Measurements from ENCODE around the gene SIX1.

Gene SIX1

DNA sequence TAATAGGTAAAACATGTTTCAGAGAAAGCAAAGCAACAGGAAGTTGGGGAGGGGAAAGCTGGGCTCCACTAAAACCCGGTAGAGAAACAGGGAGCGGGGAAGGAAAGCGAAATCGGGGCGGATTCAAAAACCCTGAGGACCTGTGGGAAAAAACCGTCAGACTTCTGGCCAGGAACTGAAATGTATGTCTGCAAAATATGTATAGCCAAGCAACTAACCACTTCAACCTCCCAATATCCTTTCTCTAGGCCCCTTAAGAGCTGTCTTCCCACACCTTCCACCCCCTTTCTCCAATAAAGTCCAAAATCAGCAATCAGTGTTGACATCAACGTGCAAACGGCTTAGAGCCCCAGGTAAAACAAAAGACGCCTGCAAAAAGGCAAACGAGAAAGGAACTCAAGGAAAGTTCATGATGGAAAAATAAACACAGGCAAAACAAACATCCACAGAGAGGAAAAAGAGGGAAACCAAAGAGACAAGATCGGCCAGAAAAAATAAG, 32.8 kb downstream of the SIX1 start:
- H3K4me3 Mint-ChIP-seq, result no peak overlapping the region
- no peak overlapping the region for H3K27ac Mint-ChIP-seq
- ATAC-seq, result no peak
- H3K36me3 Mint-ChIP-seq (ENCODE audit: low read depth), result no peaks in the 10 kb centered on the region
- H3K4me1 Mint-ChIP-seq, result no peaks in the 10 kb centered on the region
- no peak for DNase-seq
- H3K9me3 Mint-ChIP-seq, result no peaks in the 10 kb centered on the region
- peaks cover 17% of the 10 kb centered on the region for H3K27me3 Mint-ChIP-seq

DNA sequence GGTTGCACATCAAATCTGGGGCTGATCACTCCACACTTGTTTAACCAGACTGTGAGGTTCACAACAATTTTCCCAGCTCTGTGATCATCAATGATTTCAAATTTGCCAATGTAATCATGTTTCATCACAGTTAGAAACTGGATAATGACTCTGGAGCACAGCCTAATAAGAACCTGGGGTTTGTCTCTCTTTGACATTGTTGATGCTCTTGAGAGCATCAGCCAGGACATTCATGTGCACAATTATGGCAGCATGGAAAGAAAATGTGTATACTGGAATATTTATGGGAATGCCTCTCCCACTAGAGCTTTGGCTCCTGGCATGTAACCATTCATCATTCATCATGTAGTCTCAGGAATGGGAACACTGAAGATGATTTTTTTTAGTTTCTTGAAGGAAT, 47.0 kb downstream of the SIX1 start:
- Mint-ChIP-seq H3K36me3 (ENCODE audit: low read depth) (no peaks in the 10 kb centered on the region), H3K4me3 (no peak overlapping the region), H3K9me3 (peaks cover 4% of the 10 kb centered on the region), H3K27ac (no peak overlapping the region), H3K4me1 (no peaks in the 10 kb centered on the region), H3K27me3 (peaks cover 14% of the 10 kb centered on the region)
- DNase-seq (no peak), ATAC-seq (no peak)

DNA sequence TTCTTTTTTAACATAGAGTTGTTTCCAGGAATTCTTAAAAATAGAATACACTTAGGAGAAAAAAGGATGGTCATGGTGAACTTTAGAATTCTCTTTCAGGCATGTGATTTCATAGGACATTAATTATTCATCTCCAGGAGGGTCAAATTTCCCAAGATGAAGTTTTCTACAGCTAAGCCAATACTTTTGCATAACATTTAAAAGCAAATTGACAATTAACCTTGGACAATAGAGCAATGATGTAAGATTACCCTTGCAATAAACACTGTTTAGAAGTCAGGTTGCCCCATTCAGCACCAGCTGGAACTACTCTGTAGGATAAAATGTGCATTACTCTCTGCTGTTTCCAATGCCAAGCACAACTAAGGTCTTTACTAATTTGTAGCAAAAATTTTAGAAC, 49.5 kb downstream of the SIX1 start:
- Mint-ChIP-seq H3K27me3 (peaks cover 18% of the 10 kb centered on the region), H3K27ac (no peak overlapping the region), H3K4me1 (no peaks in the 10 kb centered on the region), H3K36me3 (ENCODE audit: low read depth) (no peaks in the 10 kb centered on the region), H3K9me3 (no peaks in the 10 kb centered on the region), H3K4me3 (no peak overlapping the region)
- ATAC-seq (no peak), DNase-seq (no peak)

DNA sequence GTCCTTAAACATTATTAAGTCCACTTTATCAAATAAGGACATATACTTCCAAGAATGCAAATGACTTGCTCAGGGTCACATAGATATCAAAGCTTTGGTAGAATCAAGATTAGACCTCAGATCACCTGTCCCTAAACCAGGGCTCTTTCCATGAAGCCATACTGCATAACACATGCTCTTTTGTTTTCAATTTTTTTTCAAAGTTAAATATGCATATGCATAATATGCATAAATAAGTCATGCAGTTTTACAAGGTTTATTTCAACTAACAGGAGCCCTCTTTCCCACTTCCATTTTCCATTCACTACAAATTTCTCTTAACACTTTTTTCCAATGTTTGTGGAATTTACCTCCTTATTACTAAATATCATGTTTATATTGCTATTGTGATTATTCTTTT, 53.1 kb downstream of the SIX1 start:
- Mint-ChIP-seq H3K4me1 (no peaks in the 10 kb centered on the region), H3K27me3 (peaks cover 15% of the 10 kb centered on the region), H3K9me3 (no peaks in the 10 kb centered on the region), H3K4me3 (no peak overlapping the region), H3K27ac (no peak overlapping the region), H3K36me3 (ENCODE audit: low read depth) (no peaks in the 10 kb centered on the region)
- no peak for ATAC-seq
- no peak for DNase-seq

DNA sequence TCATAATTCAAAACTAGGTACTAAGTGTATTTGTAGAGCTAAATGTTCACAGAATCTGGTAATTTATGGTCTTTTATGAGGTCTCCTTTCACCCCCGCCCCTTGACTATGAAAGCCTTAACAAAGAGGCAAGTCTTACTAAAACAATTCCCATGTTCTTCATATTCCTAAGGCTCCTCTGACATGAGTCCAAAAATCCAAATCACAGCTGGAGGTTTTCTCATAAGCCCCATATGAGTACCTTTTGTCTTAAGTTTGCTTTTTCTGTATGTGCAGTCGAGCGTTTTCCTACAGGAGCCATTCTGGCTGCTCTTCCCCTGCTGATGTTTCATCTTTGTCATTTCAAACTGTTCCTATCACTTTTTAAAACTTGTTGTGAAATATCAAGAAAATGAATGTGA, 55.2 kb downstream of the SIX1 start:
- ATAC-seq, result no peak
- no peaks in the 10 kb centered on the region for H3K9me3 Mint-ChIP-seq
- no peaks in the 10 kb centered on the region for H3K36me3 Mint-ChIP-seq (ENCODE audit: low read depth)
- H3K27me3 Mint-ChIP-seq, result peaks cover 15% of the 10 kb centered on the region
- H3K4me1 Mint-ChIP-seq, result no peaks in the 10 kb centered on the region
- H3K4me3 Mint-ChIP-seq, result no peak overlapping the region
- no peak for DNase-seq
- no peak overlapping the region for H3K27ac Mint-ChIP-seq

All from activated naive CD8-positive, alpha-beta T cell treated with anti-CD3 and anti-CD28 coated beads, Interleukin-2, amount 50 U/mL, for 24 hours (primary cell).